Epithelial cell of proximal tubule (primary cell): ENCODE data around the gene MEIS3. TPM values are rescaled to one million over a fixed set of nuclear protein-coding genes. Genes with fewer than 3 reads are reported as not detected.

ENCODE experiments used
- DNase-seq: peaks from one replicate; pipeline ENCODE4 v3.0.0-alpha.2; 2011; ENCODE audit warnings: low read depth
- H3K4me3 ChIP-seq: 2 replicates; pipeline ENCODE4 v1.5.1; 2011; ENCODE audit warnings: low read depth, mild to moderate bottlenecking, low read length
- CTCF ChIP-seq: conservative IDR thresholded peaks from 2 replicates; pipeline ENCODE4 v1.5.1; 2012; ENCODE audit warnings: low read depth, mild to moderate bottlenecking, low read length
- total RNA-seq: library from RNA; depleted of rRNA; stranded (reverse); fragments of >200 nt; gene quantifications from 2 replicates; pipeline ENCODE4 v1.2.3, GENCODE V29; 2015

The MEIS3 gene
- total RNA-seq, 1 donor from 2014 or later = 0.29 TPM

GRCh38 chr19:47363758-47364531 is 55.4 kb downstream of the MEIS3 start:
- no peak overlapping the region for H3K4me3 ChIP-seq
- no peak for DNase-seq
- TF ChIP-seq CTCF = no peak

- TF ChIP-seq CTCF = no peak
- DNase-seq = no peak
- no peak overlapping the region for H3K4me3 ChIP-seq
These were observed 57.0 kb downstream of the MEIS3 start for GRCh38 chr19:47362321-47362720.

GRCh38 chr19:47358936-47359335 is 60.4 kb downstream of the MEIS3 start:
- no peak for DNase-seq
- no peak for TF ChIP-seq CTCF

GRCh38 chr19:47357788-47358680 is 61.3 kb downstream of the MEIS3 start:
- DNase-seq = no peak
- TF ChIP-seq CTCF = peak; percentile 44
- no peak overlapping the region for H3K4me3 ChIP-seq

More at GRCh38 chr19:47358936-47359335, 60.4 kb downstream of the MEIS3 start:
- H3K4me3 ChIP-seq = no peak overlapping the region

- DNase-seq = no peak
These were observed 62.4 kb downstream of the MEIS3 start for GRCh38 chr19:47356900-47357299.

GRCh38 chr19:47353307-47353712 is 66.0 kb downstream of the MEIS3 start:
- no peak overlapping the region for H3K4me3 ChIP-seq
- no peak for TF ChIP-seq CTCF
- DNase-seq = no peak

More at GRCh38 chr19:47356900-47357299, 62.4 kb downstream of the MEIS3 start:
- no peak for TF ChIP-seq CTCF
- H3K4me3 ChIP-seq = no peak overlapping the region

Other genes with a start within 250 kb of the MEIS3 start
- gene BBC3, start 188.3 kb downstream of the MEIS3 start, total RNA-seq = 8.7 and 16.0 TPM in 2 replicates
- gene CCDC9, start 163.0 kb downstream of the MEIS3 start, total RNA-seq = 14.7 and 17.8 TPM in 2 replicates
- gene INAFM1, start 144.6 kb downstream of the MEIS3 start, total RNA-seq = 3.0 and 7.0 TPM in 2 replicates
- not detected in 2 replicates for gene C5AR1, start 109.7 kb downstream of the MEIS3 start, total RNA-seq
- not detected in 2 replicates for gene C5AR2, start 87.4 kb downstream of the MEIS3 start, total RNA-seq
- gene DHX34, start 70.2 kb downstream of the MEIS3 start, total RNA-seq = 11.5 and 18.8 TPM in 2 replicates
- gene SLC8A2, start 52.4 kb upstream of the MEIS3 start, total RNA-seq = not detected in 2 replicates
- 3.2 TPM in 2 replicates for gene KPTN, start 64.7 kb upstream of the MEIS3 start, total RNA-seq
- gene NAPA, start 95.5 kb upstream of the MEIS3 start, total RNA-seq = 78.9 and 82.2 TPM in 2 replicates
- not detected in 2 replicates for gene ZNF541, start 153.6 kb upstream of the MEIS3 start, total RNA-seq
- 2.1 and 2.7 TPM in 2 replicates for gene BICRA, start 189.6 kb upstream of the MEIS3 start, total RNA-seq